Measurements from ENCODE around the gene RFT1. TPM values are rescaled to one million over a fixed set of nuclear protein-coding genes. Genes with fewer than 3 reads are reported as not detected.
A peak's percentile ranks its signal among the peaks of the same experiment; 100 is the strongest.

The RFT1 gene
- total RNA-seq, 1 experiment from 2014 or later = 33.6 TPM

DNA sequence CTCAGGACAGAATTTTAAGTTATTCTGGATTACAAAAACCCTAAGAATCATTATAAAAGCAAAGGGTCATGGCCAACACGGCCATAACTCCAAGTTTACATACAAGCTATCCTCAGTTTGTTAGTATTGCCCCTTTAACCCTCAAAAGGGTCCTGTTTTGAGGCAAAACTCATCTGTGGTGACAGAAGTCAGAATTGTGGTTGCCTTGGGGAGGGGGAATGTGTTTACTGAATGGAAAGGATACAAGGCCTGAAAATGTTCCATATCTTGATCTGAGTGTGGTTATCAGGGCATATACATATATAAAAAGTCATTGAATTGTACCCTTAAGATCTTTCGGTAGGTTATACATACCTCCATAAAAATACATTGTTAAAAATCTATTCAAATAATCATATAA is 86.5 kb downstream of the RFT1 start:
- ChIA-PET CTCF (no interaction called here), RAD21 (ENCODE audit: low non-redundant PET in 1 of 2, low total read pairs in 2 of 2, uncharacterized antibody in 2 of 2, unreplicated experiment in 2 of 2) (no interaction called here), POLR2A (no interaction called here)
- Histone ChIP-seq H3K9me3 (ENCODE audit: control insufficient read depth in 1 of 2, insufficient read depth in 1 of 2, low read depth in 1 of 2, low read length in 2 of 2) (no peaks in the 10 kb centered on the region), H3K9me2 (ENCODE audit: insufficient read depth) (no peaks in the 10 kb centered on the region), H2AFZ (ENCODE audit: low read depth, low read length, poor library complexity, severe bottlenecking) (no peak overlapping the region), H3K4me1 (ENCODE audit: control insufficient read depth in 1 of 2, insufficient read depth in 2 of 2, low read length in 2 of 2) (peaks cover 10 to 26% of the 10 kb centered on the region in 2 experiments), H3K27ac (ENCODE audit: low read depth, low read length) (no peak overlapping the region), H4K20me1 (ENCODE audit: insufficient read depth) (no peaks in the 10 kb centered on the region), H3K4me3 (replicated peaks in 1 of 2; ENCODE audit: low read depth in 1 of 2, low read length in 2 of 2) (no peak overlapping the region), H3K79me2 (ENCODE audit: insufficient read depth, low read length) (peaks cover 34% of the 10 kb centered on the region), H3K27me3 (ENCODE audit: insufficient read depth, low read length) (no peaks in the 10 kb centered on the region), H3K4me2 (ENCODE audit: low read length) (peak overlapping the region; percentile 94), H3K36me3 (ENCODE audit: control insufficient read depth in 1 of 2, insufficient read depth in 2 of 2, low read length in 2 of 2) (no peaks in the 10 kb centered on the region), H3K9ac (ENCODE audit: low read length) (no peak overlapping the region)
- no peak for ATAC-seq
- intact Hi-C loops (cut with micrococcal nuclease) = no loop called here
- DNase-seq (ENCODE audit: low read depth, low spot score) = no peak
- BruUV-seq (replicated peaks) = no TSS peak
- TF ChIP-seq CEBPB (IDR thresholded peaks at IDR 0.05; ENCODE audit: low read depth) = no peak
- no peak for TF ChIP-seq EZH2 (IDR thresholded peaks at IDR 0.05)

DNA sequence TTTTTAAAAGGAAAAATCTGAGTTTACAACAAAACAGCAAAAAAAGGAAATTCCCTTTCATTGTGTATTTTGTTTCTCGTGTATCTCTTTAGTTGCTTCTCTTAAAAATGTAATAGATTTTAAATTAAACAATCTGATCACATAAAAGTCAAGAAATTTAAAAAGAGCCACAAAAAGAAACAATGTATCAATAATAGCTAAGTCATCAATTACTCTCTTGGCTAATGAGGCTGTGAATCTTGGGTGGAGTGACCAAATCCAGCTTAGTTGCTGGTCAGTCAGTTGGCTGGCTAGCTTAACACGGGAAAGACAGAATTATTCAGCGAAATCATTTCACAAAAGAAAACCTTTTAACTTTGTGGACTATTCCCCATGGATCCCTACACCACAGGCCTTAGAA is 87.6 kb downstream of the RFT1 start:
- H3K4me2 ChIP-seq (ENCODE audit: low read length) = no peak overlapping the region
- no peaks in the 10 kb centered on the region for H3K27me3 ChIP-seq (ENCODE audit: insufficient read depth, low read length)
- ChIA-PET POLR2A (no interaction called here), RAD21 (ENCODE audit: low non-redundant PET in 1 of 2, low total read pairs in 2 of 2, uncharacterized antibody in 2 of 2, unreplicated experiment in 2 of 2) (no interaction called here), CTCF (no interaction called here)
- H3K36me3 ChIP-seq (ENCODE audit: control insufficient read depth in 1 of 2, insufficient read depth in 2 of 2, low read length in 2 of 2) = no peaks in the 10 kb centered on the region
- TF ChIP-seq TCF7L2 (IDR thresholded peaks at IDR 0.05; ENCODE audit: borderline replicate concordance, extremely low read depth, insufficient read depth, insufficient read length) (no peak), ZNF274 (IDR thresholded peaks at IDR 0.05; ENCODE audit: low read depth, low read length) (no peak)
- TF ChIP-seq, protein P1, sequence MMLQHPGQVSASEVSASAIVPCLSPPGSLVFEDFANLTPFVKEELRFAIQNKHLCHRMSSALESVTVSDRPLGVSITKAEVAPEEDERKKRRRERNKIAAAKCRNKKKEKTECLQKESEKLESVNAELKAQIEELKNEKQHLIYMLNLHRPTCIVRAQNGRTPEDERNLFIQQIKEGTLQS (IDR thresholded peaks at IDR 0.05) = no peak
- H3K4me1 ChIP-seq (ENCODE audit: control insufficient read depth in 1 of 2, insufficient read depth in 2 of 2, low read length in 2 of 2) = peaks cover 10 to 26% of the 10 kb centered on the region in 2 experiments
- no peak for ATAC-seq
- no peak for DNase-seq (ENCODE audit: low read depth, low spot score)
- H4K20me1 ChIP-seq (ENCODE audit: insufficient read depth) = no peaks in the 10 kb centered on the region
- no peaks in the 10 kb centered on the region for H3K9me2 ChIP-seq (ENCODE audit: insufficient read depth)
- H3K4me3 ChIP-seq (replicated peaks in 1 of 2; ENCODE audit: low read depth in 1 of 2, low read length in 2 of 2) = no peak overlapping the region
- H3K9me3 ChIP-seq (ENCODE audit: control insufficient read depth in 1 of 2, insufficient read depth in 1 of 2, low read depth in 1 of 2, low read length in 2 of 2) = no peaks in the 10 kb centered on the region
- no TSS peak for BruUV-seq (replicated peaks)
- H2AFZ ChIP-seq (ENCODE audit: low read depth, low read length, poor library complexity, severe bottlenecking) = no peak overlapping the region
- intact Hi-C loops (cut with micrococcal nuclease) = no loop called here
- no peak overlapping the region for H3K27ac ChIP-seq (ENCODE audit: low read depth, low read length)
- H3K79me2 ChIP-seq (ENCODE audit: insufficient read depth, low read length) = peaks cover 34% of the 10 kb centered on the region
- no peak overlapping the region for H3K9ac ChIP-seq (ENCODE audit: low read length)
